CD4-positive, alpha-beta T cell treated with Interleukin-6 at 100 ng/mL for 8 hours (primary cell): ENCODE data around the gene ATRX.
"Not testable (repeated sequence)": the region's sequence is repeated elsewhere in the genome, so short reads cannot be mapped to it uniquely, and the experiment has no call there.

Experiments used
- DNase-seq: peaks from one replicate; pipeline ENCODE4 v3.0.0-alpha.2; 2020; ENCODE audit warnings: mixed read lengths, low spot score

Gene ATRX

DNA sequence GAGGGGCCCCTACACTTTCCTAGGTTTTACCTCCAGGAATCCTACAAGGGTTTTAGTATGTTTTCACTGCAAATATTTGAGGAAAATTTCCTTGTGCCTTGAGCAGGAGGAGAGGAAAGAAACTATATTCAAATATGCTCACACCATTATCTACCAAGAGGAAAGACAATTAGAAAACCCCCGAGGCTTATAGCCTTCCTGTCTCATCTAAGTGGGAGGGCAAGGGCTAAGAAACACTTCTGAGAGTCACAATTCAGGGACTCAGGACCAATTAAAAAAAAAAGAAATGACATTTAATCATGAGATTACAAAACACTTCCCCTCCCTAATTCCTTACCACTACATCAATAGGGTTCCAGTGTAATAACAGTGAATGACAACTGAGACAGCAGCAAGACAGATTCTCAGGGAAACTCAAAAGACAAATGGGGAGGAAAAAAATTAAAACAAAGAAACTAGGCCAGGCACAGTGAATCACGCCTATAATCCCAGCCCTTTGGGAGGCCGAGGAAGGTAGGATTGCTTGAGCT, 45.6 kb downstream of the ATRX start:
- no peak for DNase-seq

DNA sequence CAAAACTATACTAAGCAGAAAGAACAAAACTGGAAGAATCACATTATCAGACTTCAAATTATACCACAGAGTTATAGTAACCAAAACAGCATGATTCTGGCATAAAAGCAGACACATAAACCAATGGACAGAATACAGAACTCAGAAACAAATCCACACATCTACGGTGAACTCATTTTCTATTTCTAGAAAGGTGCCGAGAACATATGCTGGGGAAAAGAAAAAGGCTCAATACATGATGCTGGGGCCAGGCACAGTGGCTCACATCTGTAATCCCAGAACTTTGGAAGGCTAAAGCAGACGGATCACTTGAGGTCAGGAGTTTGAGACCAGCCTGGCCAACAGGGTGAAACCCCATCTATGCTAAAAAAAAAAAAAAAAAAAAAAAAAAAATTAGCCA, 52.7 kb downstream of the ATRX start:
- DNase-seq: no peak

DNA sequence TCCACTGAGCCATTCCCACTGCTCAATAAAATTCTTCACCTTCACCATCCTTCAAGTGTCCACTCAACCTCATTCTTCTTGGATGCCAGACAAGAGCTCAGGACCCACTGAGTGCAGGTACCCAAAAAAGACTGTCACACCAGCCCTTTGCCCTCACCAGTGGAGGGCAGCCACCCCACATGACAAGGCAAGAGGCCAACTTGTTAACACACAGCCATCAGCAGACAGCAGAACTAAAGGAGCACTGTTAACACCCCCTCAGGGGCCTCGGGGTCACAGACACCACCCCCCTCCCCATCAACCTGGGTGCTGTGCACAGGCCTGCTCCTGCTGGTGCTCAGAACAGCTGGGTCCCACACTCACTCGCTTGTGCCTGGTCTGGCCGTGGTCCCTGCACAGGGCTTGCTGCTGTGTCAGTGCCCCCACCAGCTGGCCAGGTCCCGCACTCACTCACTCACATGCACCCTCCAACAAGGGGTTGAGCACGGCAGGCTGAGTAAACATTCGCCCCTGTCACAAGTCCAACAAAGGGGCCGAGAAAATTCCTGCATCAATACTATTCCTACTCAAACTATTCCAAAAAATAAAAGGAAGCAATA, 54.1 kb downstream of the ATRX start:
- no peak for DNase-seq

DNA sequence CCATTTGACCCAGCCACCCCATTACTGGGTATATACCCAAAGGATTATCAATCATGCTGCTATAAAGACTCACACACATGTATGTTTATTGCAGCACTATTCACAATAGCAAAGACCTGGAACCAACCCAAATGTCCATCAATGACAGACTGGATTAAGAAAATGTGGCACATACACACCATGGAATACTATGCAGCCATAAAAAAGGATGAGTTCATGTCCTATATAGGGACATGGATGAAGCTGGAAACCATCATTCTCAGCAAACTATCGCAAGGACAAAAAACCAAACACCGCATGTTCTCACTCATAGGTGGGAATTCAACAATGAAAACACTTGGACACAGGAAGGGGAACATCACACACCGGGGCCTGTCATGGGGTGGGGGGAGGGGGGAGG, 59.9 kb downstream of the ATRX start:
- not testable (repeated sequence) for DNase-seq

DNA sequence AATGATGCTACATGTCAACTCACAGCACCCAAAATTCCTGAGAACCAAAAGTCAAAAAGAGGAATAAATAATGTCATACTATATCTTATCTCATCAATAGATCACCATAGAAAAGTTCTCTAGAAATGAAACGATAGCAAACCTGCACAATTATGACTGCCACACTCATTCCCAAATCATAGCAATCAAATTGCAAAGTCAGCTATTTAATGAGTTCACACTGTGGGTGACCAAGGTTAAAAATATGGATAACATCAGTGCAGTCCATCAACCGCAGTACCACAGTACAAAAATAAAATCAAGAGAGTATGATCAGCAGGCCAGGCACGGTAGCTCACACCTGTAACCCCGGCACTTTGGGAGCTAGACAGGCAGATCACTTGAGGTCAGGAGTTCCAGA, 62.3 kb downstream of the ATRX start:
- DNase-seq: no peak

DNA sequence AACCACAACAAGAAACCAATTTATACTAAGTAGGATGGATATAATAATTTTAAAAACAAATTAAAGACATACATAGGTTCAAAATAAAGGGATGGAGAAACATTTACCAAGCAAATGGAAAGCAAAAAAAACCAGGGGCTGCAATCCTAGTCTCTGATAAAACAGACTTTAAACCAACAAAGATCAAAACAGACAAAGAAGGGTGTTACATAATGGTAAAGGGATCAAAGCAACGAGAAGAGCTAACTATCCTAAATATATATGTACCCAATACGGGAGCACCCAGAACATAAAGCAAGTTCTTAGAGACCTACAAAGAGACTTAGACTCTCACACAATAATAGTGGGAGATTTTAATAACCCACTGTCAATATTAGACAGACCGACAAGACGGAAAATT, 66.6 kb downstream of the ATRX start:
- no peak for DNase-seq

DNA sequence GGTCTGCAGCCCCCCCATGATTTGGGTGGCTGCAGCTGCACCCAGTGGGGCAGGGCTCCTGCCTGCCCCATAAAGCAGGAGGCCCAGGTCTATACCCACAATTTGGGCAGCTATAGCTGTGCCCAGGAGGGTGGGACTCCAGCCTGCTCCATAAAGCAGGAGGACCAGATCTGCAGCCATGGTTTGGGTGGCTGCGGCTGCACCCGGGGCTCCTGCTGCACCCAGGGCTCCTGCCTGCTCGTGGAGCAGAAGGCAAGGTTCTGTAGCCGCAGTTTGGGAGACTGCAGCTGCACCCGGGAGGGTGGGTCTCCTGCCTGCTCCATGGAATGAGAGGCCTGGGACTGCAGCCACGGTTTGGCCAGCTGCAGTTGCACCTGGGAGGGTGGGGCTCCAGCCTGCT, 81.1 kb downstream of the ATRX start:
- DNase-seq: no peak

DNA sequence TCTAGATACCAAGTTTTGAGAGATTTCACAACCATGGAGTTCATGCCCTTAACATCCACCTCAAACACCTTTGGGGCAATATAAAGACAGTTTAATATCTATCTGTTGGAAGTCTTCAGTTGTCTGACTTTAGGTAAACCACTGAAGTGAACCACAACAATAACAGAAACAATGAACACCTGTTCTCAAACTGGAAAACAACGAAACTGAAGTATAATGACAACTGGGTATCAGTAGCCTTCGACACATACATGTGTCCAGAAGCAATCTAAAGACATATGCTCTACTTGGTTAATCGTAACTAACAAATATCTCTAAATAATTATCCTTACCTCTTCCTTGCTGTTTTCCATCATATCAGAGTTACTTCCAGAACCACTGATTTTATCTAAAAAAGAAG, 87.8 kb downstream of the ATRX start:
- no peak for DNase-seq

DNA sequence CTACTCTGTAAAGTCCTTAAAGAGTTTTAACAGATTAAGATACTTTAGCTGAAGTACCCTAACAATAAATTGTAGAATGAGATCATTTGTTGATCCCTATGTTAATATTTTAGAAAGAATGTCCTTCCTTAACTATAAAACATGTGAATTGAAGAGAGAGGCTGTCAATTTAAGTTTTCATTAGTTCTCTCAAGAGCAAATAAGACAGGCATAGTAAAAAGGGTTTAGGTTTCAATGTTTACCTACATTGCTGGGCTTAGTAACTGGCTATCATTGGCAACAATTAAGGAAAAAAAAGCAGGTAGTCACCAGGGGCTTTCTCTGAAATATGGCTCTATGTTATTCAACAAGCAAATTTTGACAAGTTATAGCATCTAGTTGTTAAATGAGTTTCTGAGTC, 91.5 kb downstream of the ATRX start:
- no peak for DNase-seq

DNA sequence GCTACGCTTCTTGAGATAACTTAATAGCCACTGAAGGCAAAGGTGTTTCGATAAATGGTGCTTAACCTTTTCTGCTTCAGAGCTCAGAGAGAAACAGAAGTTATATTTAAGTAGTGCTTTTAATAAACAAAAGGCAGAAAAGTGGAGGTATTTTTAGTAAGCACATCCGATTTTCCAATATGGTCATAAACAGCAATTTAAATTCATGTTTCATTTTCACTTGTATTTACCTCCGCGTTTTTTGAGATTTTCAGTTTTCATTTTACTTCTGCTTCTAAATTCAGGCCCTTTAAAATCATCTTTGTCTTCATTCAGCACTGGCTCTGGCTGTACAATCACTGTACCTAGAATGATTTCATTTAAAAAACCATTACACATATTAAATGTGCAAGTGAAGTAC, 92.4 kb downstream of the ATRX start:
- DNase-seq: no peak

DNA sequence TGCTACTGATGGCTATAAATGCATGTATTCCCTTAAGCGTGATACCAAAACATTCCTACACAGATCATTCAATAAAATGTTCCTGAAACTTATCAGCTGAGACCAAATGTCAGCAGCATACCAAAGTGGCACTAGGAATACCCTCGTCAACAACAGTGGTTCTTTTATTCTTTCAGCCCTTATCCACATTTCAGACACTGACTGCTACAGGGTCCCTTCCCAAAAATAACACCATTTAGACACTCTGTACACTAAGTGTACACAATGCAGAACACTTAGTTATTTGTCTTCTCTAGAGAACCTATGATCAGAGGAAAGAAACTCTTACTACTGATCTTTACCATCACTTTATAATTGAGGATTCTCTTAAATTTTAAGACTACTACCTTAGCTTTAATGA, 94.1 kb downstream of the ATRX start:
- DNase-seq: no peak

DNA sequence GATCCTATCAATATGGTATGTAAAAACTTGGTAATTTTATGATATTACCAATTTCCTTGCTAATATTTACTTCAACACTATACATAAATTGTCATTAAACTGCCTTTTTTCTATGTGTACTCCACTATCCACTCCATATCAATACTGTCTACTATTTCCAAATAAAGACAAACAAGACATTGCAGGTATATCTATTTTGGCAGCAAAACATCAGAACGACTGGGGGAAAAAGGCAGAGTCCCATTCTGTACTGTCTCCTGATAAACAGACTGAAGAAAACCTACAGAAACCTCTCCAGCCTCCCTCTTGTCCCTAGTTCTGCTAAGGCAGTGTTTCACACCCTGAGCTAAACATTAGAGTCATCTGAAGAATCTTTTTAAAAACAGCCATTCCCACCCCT, 96.6 kb downstream of the ATRX start:
- DNase-seq: no peak

DNA sequence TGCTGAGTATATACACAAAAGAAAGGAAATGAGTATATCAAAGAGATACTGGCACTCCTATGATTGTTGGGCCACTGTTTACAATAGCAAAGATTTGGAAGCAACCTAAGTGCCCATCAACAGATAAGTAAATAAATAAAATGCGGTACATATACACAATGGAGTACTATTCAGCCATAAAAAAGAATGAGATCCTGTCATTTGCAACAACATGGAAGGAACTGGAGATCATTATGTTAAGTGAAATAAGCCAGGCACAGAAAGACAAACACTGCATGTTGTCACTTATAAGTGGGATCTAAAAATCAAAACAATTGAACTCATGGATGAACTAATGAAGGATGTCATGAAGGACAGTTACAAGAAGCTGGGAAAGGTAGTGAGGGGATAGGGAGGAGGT, 100.3 kb downstream of the ATRX start:
- DNase-seq: not testable (repeated sequence)

DNA sequence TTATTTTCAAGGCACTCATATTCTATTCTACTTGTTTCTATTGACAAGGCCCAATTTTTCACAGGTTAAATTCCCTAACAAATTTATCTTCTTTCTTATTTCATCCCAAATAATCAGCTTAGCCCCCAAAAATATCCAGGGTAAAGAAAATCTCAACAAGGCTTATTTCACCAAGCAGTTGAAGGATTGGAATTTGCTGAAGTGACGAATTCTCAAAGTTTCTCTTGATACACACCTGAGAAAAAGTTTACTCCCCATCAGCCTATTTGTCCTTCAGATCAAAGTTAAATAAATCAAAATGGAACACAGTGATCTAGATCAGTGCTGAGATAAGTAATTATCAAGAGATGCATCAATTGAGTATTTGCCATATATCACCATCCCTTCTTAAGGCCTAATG, 106.9 kb downstream of the ATRX start:
- no peak for DNase-seq

DNA sequence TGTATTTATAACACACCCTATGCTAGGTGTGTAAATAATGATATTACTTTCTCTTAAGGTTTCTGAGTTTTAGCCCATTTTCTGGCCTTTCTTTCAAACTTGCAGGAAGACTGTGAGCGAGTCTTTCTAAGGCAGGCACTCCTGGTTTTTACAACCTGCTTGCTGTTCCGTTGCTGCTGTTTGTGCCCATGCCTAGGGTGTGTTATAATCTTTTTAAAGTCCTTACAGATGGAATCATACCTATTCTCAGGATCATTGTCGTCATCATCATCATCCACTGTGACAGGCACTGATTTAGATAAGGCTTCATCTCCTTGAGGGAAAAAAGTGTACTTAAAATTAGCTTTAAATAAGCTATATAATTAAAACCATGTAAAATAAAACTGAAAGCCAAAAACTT, 110.0 kb downstream of the ATRX start:
- DNase-seq: no peak

DNA sequence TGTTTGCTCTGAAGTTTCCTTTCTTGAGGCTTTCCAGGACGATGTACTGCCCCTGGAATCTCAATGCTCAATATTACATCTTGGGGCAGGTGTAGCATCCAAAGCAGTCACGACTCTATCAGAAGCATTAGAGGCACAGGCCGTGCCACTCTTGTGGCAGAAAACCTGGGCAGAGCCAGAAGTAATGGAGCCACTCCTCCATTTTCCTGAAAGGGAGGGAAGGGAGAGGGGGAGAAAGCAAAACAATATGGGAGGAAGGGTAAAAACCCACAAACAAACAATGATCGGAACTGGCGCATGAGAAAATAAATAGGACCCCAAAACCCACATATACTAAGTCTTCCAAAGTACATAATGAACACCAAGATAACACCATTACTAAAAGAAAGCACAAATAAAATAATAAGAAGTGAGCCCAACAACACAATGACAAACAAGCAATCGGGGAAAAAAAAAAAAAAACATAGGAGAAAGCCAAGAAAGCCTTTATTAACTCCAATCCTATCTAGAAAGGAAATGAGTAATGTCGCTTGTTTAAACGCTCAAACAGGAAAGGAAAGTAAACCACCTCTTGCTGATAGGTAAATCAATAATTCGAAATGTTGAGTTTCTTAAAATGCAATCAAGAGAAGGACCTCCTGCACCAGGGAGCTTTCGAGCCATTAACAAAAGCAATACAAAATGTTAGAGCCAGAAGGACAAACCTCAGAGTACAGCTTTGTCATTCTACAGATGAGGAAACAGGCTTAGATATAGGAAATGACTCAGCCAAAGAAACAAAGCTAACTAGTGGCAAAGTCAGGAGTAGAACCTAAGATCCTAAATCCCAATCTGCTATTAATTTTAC, 117.4 kb downstream of the ATRX start:
- no peak for DNase-seq

DNA sequence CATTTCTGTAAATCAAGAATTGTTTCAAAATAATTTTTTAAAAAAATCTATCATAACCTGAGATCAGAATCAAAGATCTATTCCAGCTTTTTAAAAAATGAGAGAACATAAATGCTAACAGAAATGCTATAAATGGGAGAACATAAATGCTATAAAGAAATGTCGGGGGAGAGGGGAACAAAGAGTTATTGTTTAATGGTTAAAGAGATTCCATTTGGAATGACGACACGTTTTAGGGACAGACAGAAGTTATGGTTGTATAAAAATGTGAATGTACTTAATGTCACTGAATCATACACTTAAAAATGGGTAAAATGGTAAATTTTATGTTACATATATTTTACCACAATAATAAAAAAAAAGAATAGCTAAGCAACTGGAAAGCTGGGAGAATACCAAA, 127.1 kb downstream of the ATRX start:
- DNase-seq: no peak

DNA sequence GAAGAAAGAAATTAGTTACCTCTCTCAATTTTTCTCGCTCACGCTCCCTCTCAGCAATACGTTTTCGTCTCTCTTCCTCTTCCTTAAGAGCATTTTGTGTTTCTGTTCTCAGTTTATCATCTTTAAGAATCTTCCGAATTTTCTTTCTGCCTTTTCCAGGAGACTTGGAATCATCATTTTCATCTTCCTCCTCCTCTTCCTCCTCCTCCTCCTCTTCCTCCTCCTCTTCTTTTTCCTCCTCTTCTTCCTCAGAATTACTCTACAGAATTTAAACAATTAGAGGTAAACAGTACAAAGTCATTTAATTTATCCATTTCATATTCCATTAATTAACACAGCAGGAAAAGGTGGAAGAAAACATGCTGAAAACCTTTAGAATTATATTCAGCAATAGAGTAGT, 133.9 kb downstream of the ATRX start:
- DNase-seq: no peak

DNA sequence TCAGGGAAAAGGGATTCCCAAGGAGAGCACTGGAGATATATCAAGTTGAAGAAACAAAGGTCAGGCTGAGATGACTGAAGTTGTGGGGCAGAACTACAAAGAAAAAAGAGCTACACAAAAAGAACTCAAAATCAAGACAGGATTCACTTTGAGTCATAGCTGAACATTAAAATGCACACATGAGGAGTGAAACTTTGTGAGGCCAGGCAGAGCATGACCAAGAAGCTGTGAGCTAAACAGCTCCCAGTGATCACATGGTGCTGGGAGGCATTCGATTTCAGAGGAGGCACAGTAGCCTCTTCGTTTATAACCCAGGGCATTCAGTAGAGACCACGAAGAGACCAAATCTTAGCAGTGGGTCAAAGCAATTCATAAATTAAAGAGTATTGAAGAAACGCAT, 145.3 kb downstream of the ATRX start:
- no peak for DNase-seq

DNA sequence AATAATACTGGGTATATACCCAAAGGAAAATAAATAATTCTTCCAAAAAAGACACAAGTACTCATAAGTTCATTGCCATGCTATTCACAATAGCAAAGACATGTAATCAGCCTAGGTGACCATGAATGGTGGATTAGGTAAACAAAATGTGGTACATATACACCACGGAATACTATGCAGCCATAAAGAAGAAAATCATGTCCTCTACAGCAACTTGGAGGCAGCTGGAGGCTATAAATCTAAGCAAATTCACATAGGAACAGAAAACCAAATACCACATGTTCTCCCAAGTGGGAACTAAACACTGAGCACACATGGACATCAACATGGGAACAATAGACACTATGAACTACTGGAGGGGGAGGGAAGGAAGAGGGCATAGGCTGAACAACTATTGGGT, 146.2 kb downstream of the ATRX start:
- DNase-seq: no peak

DNA sequence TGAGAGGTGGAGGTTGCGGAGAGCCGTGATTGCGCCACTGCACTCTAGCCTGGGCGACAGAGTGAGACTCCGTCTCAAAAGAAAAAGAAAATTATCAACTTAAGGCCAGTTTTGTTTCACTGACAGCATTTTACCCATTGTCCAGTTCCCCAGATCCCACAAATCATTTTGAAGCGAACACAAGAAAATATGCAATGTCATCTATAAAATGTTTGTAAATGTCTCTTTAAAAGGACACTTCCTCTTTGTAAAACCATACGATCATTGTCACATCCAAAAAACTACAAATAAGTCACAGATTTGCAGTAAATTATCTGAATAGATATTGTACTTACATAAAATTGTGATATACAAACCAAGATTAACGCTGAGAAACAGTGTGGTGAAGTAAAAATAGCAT, 147.6 kb downstream of the ATRX start:
- DNase-seq: no peak

DNA sequence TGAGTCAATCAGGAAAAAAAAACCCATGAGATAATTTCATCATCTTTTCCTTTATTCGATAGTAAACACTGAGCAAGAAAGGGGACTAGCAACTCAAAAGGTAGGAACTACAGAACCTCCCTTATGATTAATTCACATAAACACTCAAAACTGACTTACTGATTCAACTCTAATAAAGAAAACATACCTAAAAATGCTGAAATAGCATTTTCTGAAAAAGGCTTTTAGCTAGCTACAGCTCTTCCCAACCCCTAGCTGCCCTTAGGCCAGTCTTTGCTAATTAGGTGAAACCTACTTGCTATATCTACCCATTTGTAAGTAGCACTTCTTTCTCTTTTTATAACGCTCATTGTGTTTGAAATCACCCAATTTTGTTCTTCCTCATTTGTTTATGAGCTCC, 150.6 kb downstream of the ATRX start:
- no peak for DNase-seq

DNA sequence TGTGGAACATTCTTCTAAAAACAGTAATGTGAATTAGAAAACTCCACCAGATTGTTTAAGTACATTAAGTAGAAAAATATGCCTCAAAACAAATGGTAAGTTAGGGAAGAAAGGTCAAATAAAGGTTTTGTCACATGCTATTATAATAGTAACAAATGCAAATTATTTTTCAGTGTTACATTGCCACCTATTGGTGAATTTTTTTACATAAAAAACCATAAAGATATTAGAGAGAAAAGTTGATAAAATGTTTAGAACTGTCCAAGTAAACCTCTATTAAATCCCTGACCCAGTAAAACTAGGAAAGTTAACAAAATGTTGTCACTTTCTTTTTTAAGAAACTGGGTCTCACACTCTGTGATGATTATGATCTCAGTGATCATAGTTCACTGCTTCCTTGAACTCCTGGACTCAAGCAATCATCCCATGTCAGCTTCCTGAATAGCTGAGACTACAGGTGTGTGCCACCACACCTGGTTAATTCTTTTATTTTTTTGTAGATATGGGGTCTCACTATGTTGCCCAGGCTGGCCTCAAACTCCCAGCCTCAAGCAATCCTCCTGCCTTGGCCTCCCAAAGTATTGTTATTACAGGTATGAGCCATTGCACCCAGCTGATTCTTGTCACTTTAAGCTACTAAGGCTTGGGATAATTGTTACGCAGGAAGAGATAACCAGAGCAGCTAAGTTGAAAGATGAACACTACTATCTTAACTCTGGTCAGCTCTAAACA, 157.6 kb downstream of the ATRX start:
- DNase-seq: no peak
